HFFc6 (cell line): ENCODE measurements around the gene NSMCE4A. TPM values are rescaled to one million over a fixed set of nuclear protein-coding genes. Genes with fewer than 3 reads are reported as not detected.

ENCODE experiments used
- DNase-seq: peaks from one replicate; pipeline ENCODE4 v3.0.0-alpha.2; 2018
- H3K27ac Mint-ChIP-seq: 2 replicates; pipeline ENCODE4 v1.8.0; 2020; ENCODE audit warnings: mild to moderate bottlenecking, mixed read lengths
- H3K27me3 Mint-ChIP-seq: 2 replicates; pipeline ENCODE4 v1.8.0; 2021; ENCODE audit warnings: mild to moderate bottlenecking, moderate library complexity, mixed read lengths; ENCODE audit not compliant: insufficient read depth
- H3K36me3 Mint-ChIP-seq: 2 replicates; pipeline ENCODE4 v1.8.0; 2021; ENCODE audit warnings: low read depth, mixed read lengths
- H3K4me1 Mint-ChIP-seq: 2 replicates; pipeline ENCODE4 v1.8.0; 2020; ENCODE audit warnings: low read depth, mixed read lengths
- H3K4me3 Mint-ChIP-seq: 2 replicates; pipeline ENCODE4 v1.8.0; 2020; ENCODE audit warnings: mild to moderate bottlenecking, moderate library complexity, mixed read lengths
- H3K9me3 Mint-ChIP-seq: 2 replicates; pipeline ENCODE4 v1.8.0; 2020; ENCODE audit warnings: mild to moderate bottlenecking, mixed read lengths
- total RNA-seq, 6 experiments: library from RNA; stranded (reverse); fragmentation: NEBNext Ultra II Directional; extraction: Animal tissue kit (Norgen Biotek cat#: 25700); gene quantifications; 2 replicates in 1 of 6; 3 replicates in 5 of 6; pipeline ENCODE4 v1.2.3, GENCODE V29; 2021
- TF ChIP-seq, protein P1 (sequence below): fragments of 200-600 bp; sonication (generic); IDR thresholded peaks from 2 replicates; pipeline ENCODE4 v1.5.0; 2021; ENCODE audit warnings: antibody characterized with exemption, mild to moderate bottlenecking

NSMCE4A gene
- total RNA-seq, 6 experiments from 2014 or later = 15.2 to 22.7 (median 20.8) TPM

DNA sequence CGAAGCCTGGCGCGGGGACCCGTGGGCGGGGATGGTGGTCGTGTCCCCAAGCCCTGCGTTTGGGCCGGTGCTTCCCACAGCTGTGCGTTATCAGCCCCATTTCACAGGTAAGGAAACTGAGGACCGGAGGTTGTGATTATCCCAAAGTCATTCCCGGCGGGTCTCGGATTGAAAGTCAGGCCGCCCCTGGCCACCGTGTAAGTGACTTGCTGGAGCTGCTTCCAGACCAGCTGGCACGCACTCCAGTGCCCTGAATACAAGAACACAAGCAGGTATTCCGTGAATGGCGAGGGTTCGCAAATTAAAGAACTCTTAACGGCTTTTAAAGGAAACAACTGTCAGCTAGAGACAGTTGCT lies 46.5 kb downstream of the NSMCE4A start:
- H3K27ac Mint-ChIP-seq = peak overlapping the region; percentile 97
- no peaks in the 10 kb centered on the region for H3K9me3 Mint-ChIP-seq
- TF ChIP-seq, protein P1, sequence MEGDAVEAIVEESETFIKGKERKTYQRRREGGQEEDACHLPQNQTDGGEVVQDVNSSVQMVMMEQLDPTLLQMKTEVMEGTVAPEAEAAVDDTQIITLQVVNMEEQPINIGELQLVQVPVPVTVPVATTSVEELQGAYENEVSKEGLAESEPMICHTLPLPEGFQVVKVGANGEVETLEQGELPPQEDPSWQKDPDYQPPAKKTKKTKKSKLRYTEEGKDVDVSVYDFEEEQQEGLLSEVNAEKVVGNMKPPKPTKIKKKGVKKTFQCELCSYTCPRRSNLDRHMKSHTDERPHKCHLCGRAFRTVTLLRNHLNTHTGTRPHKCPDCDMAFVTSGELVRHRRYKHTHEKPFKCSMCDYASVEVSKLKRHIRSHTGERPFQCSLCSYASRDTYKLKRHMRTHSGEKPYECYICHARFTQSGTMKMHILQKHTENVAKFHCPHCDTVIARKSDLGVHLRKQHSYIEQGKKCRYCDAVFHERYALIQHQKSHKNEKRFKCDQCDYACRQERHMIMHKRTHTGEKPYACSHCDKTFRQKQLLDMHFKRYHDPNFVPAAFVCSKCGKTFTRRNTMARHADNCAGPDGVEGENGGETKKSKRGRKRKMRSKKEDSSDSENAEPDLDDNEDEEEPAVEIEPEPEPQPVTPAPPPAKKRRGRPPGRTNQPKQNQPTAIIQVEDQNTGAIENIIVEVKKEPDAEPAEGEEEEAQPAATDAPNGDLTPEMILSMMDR = no peak
- peaks cover 10% of the 10 kb centered on the region for H3K36me3 Mint-ChIP-seq
- DNase-seq = no peak
- H3K4me3 Mint-ChIP-seq = peak overlapping the region; percentile 92
- peaks cover 30% of the 10 kb centered on the region for H3K4me1 Mint-ChIP-seq
- peaks cover 2% of the 10 kb centered on the region; the same call in 1 of the 2 replicates for H3K27me3 Mint-ChIP-seq

GRCh38 chr10:121927841-121928527 lies 47.0 kb downstream of the NSMCE4A start, which contains the start of gene ATE1:
TSS of gene ATE1 (minus strand) at chr10:121928031. CDS start at chr10:121927949, 82 bp downstream.
- TF ChIP-seq, protein P1 = peak; percentile 27; the same call in 1 of the 2 replicates
- Mint-ChIP-seq H3K27ac (peak within 1 kb of the TSS; percentile 97), H3K9me3 (no peaks in the 10 kb centered on the region), H3K4me3 (peak within 1 kb of the TSS; percentile 92), H3K4me1 (peaks cover 30% of the 10 kb centered on the region), H3K36me3 (peaks cover 10% of the 10 kb centered on the region), H3K27me3 (peaks cover 2% of the 10 kb centered on the region; the same call in 1 of the 2 replicates)
- peak; percentile 86 for DNase-seq

- DNase-seq = peak; percentile 43
- H3K4me1 Mint-ChIP-seq = peaks cover 30% of the 10 kb centered on the region
- H3K36me3 Mint-ChIP-seq = peaks cover 10% of the 10 kb centered on the region
- H3K4me3 Mint-ChIP-seq = peak overlapping the region; percentile 92
- peak overlapping the region; percentile 83 for H3K27ac Mint-ChIP-seq
- H3K9me3 Mint-ChIP-seq = no peaks in the 10 kb centered on the region
- TF ChIP-seq, protein P1 = no peak
- H3K27me3 Mint-ChIP-seq = peaks cover 2% of the 10 kb centered on the region; the same call in 1 of the 2 replicates
Observed at GRCh38 chr10:121927318-121927840, 47.6 kb downstream of the NSMCE4A start.

DNA sequence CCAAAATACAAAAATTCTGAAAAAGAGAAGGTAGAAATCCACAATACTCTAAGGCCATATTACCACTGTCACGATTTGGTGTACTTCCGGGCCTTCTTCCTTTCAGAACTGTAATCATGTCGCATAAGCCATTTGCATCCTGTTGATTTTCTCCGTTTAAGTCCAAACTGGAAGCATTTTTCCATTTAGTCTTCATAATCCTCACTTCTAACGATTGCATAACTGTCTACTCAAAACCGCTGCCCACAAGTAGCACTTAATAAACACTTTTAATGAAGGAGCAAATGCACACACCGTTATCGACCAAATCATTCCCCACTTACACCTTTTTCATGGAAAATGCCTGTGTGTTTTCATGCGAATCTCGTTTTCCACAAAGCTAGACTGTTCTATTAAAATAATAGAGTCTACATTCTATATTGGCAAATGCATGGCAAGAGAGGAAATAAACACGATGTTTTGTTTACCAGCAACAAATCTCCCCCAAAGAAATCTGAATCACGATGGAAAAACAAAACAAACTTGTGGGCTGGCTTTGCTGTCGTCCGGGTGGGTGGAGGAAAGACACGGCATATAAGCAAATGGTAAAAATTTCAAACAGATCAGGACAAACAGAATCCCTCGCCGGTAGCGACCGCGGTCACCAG lies 48.2 kb downstream of the NSMCE4A start:
- no peak for DNase-seq
- TF ChIP-seq, protein P1 = no peak
- peak overlapping the region; percentile 83 for H3K27ac Mint-ChIP-seq
- peaks cover 10% of the 10 kb centered on the region for H3K36me3 Mint-ChIP-seq
- peaks cover 32% of the 10 kb centered on the region for H3K4me1 Mint-ChIP-seq
- peaks cover 2% of the 10 kb centered on the region; the same call in 1 of the 2 replicates for H3K27me3 Mint-ChIP-seq
- H3K4me3 Mint-ChIP-seq = peak overlapping the region; percentile 92
- H3K9me3 Mint-ChIP-seq = no peaks in the 10 kb centered on the region

DNA sequence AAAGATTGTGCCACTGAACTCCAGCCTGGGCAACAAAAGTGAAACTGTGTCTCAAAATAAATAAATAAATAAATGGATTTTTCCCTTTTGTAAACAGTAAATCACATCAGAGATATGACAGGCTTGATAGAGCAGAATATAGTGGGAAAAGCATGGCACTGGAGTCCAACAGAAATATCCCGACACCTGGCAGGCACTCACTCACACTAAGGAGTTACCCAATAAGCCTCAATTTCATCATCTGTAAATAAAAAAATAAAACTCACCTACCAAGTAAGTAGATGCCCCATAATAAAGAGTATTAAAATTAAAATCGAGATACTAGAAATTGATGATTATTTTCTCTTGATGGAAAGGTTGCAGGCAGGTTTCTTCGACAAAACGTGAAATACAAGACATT lies 48.9 kb downstream of the NSMCE4A start:
- Mint-ChIP-seq H3K4me3 (peak overlapping the region; percentile 92), H3K27ac (peak overlapping the region; percentile 36; the same call in 1 of the 2 replicates), H3K27me3 (peaks cover 2% of the 10 kb centered on the region; the same call in 1 of the 2 replicates), H3K4me1 (peaks cover 36% of the 10 kb centered on the region), H3K36me3 (peaks cover 10% of the 10 kb centered on the region), H3K9me3 (no peaks in the 10 kb centered on the region)
- no peak for DNase-seq
- TF ChIP-seq, protein P1 = no peak
